Activated CD4-positive, alpha-beta T cell treated with anti-CD3 and anti-CD28 coated beads for 48 hours (primary cell): ENCODE data around the gene FKBP7.
"Not testable (repeated sequence)": the region's sequence is repeated elsewhere in the genome, so short reads cannot be mapped to it uniquely, and the experiment has no call there.

ENCODE experiments used
- DNase-seq: peaks from one replicate; pipeline ENCODE4 v3.0.0-alpha.2; 2020

Gene FKBP7

GRCh38 chr2:178448968-178449661, 29.3 kb downstream of the FKBP7 start:
- no peak for DNase-seq

DNA sequence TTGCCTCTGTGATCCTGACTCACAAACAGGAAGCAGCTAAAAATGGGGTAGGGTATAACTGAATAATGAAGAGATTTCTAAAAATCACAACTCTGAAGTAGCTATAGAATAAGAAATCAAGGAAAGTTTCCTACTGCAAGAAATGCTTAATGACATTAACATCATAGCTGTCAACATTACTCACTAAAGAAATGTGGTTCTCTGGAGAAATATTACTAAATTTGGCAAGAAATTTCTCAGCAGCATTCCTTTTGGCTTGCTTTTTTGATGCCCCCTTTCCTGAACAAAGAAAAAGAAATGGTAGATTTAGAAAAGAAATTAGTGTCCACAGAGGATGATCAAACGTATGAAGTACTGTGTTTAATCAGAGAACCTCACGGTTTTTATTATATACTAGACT, 37.0 kb downstream of the FKBP7 start:
- no peak for DNase-seq

DNA sequence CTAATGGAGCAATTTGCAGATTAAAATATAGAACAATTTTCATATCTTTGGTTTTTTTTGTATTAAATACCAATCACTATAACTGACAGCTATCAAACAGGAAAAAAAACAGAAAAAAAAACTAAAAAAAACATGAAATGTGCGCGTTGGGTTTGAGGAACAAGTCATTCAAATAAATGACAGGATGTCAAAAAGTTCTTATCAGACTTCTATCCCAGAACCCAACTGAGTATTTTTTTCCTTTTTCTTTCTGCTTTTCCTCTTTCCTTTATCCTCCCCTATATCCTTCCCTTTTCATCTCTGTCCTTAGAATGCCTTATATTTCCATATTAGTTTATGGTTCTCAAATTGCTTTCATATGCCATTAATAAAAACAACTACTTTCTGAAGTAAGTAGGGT, 41.7 kb downstream of the FKBP7 start:
- DNase-seq: no peak

DNA sequence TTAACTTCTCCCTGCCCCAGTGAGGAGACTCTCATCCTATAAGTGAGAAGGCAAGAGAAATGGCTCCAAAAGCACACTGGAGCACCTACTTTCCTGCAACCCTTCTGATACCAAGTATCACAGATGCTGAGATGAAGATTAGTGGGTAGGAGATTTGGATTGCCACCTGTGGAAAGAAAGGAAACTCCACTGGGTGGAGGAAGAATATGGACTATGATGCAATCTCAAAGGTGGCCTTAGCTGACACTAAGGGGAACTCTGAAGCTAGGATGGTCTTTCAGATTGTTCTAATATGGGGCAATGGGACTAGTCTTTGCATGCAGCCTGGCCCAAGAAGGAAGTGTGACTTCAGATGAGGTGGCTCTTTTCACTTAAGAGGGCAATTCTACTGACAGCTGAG, 49.1 kb downstream of the FKBP7 start:
- DNase-seq: no peak

DNA sequence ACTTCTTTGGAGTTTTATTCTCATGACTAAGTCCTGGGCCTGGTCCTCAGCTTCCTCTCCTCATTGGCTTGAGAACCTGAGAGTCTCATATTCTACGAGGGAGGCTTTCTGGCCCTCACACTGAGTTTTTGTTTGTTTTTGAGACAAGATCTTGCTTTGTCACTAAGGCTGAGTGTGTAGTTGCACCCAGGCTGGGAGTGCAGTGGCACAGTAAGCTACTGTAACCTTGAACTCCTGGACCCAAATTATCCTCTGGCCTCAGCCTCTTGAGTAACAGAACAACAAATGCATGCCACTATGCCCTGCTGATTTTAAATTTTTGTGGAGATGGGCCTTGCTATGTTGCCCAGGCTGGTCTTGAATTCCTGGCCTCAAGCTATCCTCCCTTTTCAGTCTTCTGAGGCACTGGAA, 50.0 kb downstream of the FKBP7 start:
- no peak for DNase-seq

GRCh38 chr2:178427458-178427857, 50.9 kb downstream of the FKBP7 start:
- DNase-seq: no peak

GRCh38 chr2:178426388-178426787, 52.0 kb downstream of the FKBP7 start:
- DNase-seq: no peak

DNA sequence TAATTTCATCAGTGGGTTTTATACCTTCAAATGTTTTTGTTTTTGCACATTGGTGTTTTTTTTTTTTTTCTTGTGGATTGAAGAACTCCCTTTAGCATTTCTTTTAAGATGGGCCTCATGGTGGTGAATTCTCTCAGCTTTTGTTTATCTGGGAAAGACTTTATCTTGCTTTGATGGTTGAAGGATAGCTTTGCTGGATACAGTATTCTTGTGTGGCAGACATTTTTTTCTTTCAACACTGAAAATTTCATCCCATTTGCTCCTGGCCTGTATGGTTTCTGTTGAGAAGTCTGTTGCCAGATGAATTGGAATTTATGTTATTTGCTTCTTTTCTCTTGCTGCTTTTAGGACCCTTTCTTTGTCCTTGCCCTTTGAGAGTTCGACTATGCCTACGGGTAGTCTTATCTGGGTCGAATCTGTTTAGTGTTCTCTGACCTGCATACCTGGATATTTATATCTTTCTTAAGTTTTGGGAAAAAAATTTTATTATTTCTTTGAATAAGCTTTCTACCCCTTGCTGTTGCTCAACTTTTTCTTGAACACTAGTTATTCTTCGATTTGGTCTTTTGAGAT, 53.1 kb downstream of the FKBP7 start:
- DNase-seq: no peak

DNA sequence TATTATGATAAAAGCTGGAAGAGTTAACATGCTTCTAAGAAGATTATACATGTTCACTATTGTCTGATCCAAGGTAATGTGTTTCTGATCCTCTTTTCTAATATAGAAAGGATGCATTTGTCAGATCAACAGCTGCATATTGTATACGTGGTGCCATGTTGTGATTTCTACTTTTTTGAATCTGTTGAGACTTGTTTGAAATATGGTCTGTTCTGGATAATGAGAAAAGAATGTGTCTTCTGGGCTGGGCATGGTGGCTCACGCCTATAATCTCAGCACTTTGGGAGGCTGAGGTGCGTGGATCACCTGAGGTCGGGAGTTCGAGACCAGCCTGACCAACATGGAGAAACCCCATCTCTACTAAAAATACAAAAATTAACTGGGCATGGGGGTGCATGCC, 54.7 kb downstream of the FKBP7 start:
- not testable (repeated sequence) for DNase-seq

DNA sequence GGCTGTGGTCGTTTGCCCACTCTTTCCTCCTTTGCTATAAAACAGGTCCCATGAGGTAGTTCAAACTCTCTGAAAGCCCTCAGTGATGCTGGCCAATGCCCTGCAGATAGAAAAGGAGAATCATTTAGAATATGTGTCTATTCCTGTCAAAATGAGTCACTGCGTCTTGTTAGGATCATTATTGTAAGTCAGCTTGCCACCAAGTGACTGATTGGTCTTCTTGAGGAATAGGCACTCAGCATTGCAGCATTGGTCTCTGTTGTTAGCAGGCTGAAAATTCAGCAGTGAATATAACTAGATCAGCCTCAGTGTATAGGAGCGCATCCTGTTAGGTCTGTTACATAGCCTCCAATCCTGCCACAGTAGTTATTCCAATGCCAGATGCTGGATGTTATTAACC, 56.3 kb downstream of the FKBP7 start:
- no peak for DNase-seq

- DNase-seq: no peak
These were observed 57.9 kb downstream of the FKBP7 start for GRCh38 chr2:178420463-178420999.

- no peak for DNase-seq
These were observed 59.3 kb downstream of the FKBP7 start for GRCh38 chr2:178419123-178419522.

- no peak for DNase-seq
These were observed 60.0 kb downstream of the FKBP7 start for GRCh38 chr2:178418426-178418825.

DNA sequence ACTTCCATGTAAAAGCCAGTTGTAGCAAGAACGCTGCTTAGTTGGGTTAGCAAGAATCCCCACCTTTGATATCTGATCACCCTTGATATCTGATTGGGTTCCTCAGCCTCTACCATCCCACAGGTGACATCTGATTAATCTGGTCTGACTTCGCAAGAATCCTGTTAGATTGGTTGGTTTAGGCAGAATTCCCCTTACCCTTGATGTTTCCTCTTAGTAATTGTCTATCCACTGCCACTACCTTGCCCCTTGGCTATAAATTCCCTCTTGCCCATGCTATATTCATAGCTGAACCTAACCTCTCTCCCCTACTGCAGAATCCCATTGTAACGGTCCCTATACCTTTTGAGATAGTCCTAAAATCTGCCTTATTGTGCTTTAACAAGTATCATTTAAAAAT, 60.5 kb downstream of the FKBP7 start:
- DNase-seq: no peak

- DNase-seq: no peak
These were observed 62.4 kb downstream of the FKBP7 start for GRCh38 chr2:178415979-178416378.

DNA sequence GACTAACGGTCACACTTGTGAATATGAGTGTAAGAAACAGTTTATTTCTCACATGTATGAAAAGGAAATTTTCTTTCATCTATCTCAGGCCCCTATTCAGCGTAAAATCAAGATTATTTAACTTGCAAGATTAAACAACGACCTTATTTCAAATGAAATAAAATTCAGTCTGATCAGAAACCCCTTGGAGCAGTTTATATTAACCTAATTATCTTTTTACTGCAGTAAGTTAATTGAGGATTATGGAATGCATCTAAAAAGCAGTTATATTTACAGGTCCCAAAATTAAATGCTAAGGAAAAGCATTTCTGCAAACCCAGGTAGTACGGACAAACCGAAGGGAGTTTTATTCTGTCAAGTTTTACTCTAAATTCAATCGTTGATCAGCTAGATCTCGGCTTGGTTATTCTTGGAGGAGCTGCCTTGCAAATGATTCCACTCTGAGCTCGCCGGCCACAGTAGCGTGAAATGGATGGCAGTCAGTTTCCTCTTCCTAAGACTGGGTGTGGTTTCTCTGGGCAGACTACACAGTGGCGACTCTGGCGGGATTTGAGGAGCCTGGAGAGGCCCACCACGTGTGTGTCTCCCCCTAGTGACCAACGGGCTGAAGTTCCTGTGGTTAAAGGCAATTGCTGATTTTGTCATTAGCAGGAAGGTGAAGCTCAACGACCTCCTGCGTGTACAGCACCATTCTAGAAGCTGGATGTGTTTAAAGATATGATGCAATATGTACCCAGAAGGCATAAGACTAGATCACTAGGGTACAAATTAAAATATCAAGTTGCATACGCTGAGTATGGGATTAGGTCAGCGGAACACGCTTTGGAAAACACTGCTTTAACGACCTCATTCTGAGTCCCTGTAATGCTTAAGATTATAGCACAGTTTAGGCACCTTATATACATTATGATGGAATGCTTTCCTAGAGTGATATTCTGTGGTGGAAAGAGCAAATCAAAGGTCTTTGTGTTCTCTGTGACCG, 63.8 kb downstream of the FKBP7 start:
- DNase-seq: peak; percentile 89
